ENCODE data around the gene MKRN2.
A peak's percentile ranks its signal among the peaks of the same experiment; 100 is the strongest.

Gene MKRN2

DNA sequence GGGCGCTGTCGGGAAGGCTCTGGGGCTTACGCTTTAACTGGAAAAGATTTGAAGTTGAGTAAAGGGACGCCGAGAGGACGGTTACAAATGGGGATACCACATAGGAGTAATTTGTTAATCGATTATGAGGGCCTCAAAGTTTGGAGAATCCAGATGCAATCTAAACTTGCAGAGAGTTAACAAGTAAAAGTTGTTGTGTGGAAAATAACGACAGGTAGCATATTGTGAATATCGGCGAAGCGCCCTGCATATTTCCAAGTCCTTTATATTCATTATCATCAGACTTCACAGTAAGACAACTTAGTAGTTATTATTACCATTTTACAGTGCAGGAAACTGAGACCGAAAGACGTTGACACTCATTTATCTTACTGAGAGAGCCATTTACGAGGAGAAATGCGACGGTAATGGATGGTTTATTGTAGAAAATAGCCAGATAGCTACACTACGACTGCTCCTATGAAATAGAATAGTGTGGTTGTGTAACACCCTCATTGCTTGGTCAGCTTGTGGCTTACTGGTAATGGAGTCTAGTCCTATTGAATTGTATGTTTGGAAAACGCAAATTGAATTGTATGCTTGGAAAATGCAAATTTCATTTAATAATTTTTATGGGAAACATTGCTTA, 700 bp downstream of the MKRN2 start:
- no peak for DNase-seq

DNA sequence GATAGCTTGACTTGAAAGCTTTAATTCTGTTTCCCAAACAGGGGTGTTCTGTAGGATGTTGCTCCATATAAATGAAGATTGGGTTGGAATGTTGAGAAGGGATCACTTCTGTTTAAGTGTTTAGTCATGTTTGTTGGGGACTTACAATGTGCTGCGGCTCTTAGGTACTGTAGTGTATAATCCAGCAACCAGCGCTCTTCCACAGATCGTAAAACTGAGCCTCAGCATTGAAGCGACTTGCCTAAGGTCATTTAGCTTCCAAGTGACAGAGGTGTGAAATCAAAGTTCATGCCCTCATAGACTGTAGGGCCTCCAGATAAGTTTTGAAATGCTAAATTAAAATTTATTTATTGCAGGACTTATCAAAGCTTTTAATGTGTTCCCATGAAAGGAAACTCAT, 1.8 kb downstream of the MKRN2 start:
- DNase-seq, result no peak

DNA sequence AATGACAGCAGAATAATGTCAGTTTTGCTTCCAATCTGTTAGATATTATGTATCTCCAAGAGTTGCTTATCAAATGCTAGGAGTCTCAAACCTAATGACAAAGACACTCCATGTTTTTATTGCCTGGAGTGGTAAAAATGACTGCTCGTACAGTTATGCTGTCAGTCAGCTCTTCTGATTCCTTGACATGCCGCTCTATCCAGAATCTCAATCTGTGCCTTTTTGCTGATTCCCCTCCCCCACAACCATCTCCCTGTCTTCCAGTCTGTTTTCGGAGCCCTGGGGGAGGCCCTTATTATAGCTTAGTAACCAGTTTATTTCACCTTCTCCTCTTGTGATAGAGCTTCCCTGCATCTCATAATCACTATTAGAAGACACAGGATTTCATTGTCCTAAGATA, 2.6 kb downstream of the MKRN2 start:
- DNase-seq, result no peak

DNA sequence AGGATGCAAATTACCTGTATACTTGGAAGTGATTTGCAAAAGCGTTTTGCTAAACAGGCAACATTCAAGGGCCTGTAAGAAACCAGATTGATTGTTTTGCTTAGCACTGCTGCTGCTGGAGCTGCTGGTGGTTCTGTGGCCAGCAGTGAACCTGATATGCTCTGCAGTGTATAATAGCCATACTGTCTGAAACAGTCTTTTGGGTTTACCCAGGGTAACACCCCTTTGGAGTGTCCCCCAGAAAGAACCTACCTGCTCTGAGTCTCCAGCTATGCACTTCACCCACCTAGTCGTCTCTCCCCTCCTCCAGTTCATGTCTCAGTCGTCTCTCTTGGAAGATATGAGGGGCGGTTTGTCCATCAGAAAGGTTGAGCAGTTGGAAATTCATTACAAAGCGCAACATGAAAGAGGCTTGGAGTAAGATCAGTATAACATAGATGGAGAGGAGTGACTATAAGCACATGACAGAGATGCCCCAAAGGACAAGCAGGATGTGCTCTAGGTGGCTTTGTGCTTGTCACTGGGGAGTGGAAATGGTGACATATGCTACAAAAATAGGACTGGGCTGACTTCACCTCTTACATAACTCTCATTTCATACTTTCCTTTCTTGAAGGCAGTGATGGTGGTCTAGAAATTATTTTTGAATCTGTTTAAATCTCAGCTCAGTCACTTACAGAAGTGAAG, 3.8 kb downstream of the MKRN2 start:
- no peak for DNase-seq

DNA sequence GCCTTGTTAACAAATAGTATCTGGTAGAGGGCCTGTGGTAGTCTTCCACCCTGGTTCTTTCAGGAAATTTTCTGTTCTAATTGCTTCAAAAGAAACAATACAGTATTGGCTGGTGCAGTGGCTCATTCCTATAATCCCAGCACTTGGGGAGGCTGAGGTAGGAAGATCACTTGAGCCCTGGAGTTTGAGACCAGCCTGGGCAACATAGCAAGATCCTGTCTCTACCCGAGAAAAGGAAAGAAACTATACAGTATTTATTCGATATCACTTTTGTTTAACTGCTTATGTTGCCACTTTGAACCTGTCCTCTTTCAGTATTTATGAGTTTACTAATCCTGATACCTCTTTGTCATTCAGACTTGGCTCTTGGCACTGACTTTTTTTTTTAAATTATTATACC, 4.5 kb downstream of the MKRN2 start:
- no peak for DNase-seq

DNA sequence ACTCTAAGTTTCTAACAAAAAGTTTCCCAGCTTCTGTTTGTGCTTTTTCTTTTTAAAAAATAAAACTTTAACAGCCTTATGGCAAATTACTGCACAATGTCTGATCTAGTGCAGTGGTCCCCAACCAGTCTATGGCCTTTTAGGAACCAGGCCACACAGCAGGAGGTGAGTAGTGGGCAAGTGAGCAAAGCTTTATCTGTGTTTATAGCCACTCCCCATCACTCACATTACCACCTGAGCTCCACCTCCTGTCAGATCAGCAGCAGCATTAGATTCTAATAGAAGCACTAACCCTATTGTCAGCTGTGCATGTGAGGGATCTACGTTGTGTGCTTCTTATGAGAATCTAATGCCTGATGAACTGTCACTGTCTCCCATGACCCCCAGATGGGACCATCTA, 5.6 kb downstream of the MKRN2 start:
- DNase-seq, result no peak

DNA sequence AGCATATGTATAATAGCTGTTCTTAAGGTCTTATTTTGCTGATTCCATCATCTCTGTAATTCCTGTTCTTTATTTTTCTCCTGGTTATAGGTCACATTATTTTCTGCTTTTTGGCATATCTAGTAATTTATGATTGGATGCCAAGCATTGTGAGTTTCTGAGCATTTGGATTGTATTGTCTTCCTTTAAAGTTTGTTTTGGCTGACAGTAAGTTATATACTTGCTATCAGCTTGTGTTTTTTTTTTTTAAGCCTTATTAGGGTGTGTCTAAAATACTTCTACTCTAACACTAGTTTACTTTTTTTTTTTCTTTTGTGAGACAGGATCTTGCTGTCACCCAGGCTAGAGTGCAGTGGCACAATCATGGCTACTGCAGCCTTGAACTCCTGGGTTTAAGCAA, 10.1 kb downstream of the MKRN2 start:
- no peak for DNase-seq

DNA sequence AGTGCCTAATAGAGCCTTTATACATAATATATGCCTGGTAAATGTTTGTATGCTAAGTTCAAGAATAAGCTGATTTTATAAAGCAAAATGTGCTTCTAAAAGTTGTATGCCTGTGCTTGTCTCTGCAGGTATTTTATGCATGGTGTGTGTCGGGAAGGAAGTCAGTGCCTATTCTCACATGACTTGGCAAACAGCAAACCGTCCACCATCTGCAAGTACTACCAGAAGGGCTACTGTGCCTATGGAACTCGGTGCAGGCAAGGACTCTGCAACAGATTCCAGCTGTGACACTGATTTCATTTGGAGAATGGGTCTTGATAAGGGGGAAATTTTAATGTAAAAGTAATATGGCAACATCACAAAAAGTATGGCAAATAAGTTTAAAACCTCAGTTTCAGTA, 11.9 kb downstream of the MKRN2 start:
- no peak for DNase-seq

DNA sequence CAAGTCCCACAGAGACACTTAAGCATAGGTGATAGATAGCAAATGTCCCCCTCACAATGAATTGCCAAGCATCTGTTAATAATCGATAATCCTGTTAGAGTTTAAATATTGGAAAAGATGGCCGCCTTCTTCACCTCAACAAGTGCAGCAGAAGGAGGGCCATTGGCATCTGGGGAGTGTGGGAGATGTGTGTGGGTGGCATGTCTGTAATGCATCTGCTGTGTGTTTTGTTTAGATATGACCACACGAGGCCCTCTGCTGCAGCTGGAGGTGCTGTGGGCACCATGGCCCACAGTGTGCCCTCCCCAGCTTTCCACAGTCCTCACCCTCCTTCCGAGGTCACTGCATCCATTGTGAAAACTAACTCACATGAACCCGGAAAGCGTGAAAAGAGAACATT, 12.9 kb downstream of the MKRN2 start:
- DNase-seq, result no peak

DNA sequence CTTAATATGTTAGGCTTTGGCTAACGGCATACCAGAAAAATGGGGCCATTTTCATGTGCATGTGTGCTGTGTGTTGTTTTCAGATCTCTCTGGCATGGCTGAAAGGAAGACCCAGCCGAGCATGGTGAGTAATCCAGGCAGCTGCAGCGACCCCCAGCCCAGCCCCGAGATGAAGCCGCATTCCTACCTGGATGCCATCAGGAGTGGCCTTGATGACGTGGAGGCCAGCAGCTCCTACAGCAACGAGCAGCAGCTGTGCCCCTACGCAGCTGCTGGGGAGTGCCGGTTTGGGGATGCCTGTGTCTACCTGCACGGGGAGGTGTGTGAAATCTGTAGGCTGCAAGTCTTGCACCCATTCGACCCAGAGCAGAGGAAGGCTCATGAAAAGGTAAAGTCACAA, 15.1 kb downstream of the MKRN2 start:
- DNase-seq, result peak; percentile 83

DNA sequence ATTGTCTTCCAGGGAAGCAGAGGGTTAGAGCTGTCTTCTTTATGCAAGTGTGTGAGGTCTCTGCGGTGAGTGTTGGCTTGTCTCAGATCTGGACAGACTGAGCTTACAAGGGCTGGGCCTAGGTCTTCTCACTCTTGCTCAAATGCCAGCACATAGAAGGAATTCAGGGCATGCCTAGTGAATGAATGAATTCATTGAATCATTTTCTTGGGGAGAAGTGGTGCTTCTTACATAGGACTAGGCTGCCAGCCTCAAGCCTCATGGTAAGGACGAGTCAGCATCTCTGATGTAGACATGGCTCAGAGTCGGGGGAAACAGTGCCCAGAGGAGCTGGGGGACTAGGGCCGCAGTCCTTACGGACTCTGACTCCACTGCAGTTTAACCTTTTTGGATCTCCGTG, 17.2 kb downstream of the MKRN2 start:
- no peak for DNase-seq

DNA sequence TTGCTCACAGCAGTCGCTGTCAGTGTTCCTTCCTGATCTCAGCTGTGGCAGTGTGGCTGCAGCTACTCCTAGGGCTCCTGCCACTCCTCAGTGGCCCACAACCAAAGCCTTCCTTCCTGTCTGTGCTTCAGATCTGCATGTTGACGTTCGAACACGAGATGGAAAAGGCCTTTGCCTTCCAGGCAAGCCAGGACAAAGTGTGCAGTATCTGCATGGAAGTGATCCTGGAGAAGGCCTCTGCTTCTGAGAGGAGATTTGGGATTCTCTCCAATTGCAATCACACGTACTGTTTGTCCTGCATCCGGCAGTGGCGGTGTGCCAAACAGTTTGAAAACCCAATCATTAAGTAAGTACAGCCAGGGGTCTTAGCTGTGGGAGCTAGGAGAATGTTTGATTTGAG, 17.8 kb downstream of the MKRN2 start:
- DNase-seq, result no peak

DNA sequence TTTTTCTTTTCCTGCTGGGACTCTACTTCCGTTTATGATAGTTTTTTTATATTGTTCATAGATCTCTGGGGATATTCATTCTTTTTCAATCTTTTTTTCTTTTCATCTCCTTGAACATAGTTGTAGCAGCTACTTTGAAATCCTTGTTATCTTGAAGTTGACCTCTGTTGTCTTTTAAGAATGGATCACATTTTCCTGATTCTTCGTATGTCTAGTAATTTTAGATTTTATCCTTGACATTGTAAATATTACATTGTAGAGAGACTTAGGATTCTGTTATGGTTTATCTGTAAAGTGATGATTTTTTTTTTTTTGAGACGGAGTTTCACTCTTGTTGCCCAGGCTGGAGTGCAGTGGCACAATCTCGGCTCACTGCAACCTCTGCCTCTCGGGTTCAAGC, 20.5 kb downstream of the MKRN2 start:
- DNase-seq, result no peak

DNA sequence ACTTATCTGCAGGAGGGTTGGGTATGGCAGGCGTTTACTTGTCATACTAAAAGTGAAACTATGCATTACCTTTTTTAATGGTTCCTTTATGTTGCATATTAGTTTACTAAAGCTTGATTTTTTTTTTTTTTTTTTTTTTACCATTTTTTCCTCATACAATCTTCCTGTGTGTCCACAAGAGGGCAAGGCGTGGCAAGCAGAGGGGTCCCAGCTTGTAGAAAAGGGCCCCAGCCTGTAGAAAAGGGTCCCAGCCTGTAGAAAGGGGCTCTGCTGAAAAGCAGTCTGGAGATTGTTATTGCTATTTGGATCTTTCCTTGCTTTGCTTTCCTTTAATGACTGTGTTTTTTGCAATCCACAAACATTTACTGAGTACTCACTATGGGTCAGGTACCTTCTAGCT, 21.9 kb downstream of the MKRN2 start:
- no peak for DNase-seq

DNA sequence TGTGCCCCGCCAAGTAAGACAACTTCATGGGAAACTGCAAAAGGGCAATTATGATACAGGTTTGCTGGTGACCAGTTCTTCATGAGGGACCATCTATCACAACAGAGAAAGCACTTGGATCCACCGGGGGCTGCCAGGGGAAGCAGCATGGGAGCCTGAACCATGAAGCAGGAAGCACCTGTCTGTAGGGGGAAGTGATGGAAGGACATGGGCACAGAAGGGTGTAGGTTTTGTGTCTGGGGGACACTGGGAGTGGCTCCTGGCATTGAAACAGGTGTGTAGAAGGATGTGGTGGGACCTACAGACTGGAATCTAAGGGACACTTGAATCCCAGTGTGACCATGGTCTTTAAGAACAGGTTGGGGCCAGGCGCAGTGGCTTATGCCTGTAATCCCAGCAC, 22.6 kb downstream of the MKRN2 start:
- no peak for DNase-seq

DNA sequence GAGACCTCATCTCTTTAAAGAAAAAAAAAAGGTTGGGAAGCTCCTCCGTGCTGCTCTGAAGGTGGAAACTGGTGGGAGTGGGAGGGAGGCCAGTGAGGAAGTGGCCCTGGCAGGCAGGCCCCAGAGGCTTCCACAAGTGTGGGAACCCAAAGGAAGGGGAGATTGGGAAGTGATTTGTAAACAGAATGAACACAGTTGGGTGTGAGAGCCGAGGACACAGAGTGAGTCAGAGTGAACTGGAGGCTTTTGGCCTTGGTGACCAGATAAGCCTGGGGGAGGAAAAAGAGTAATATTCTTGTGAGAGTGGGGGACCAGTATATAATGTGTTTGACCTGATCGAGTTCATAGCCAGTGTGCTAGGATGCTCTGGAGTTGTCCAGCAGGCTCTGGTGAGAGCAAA, 23.0 kb downstream of the MKRN2 start:
- no peak for DNase-seq

DNA sequence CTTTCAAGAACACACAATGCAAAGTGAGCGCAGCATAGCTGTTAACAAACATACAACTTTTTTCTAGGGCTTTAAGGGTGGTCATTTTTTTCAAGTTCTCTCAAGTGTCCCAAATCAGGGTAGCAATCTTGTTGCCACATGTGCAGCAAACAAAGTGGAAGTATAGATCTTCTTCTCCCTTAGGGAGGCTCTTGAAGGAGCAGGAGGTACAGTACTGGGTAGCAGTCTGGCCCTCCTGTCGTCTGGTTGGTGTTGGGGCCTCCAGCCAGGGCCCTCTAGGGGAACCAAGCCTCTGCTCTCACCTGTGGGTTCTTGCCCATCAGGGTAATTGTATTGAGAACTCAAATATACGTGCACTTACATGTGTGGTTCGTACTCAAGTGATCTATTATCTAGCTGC, 25.8 kb downstream of the MKRN2 start:
- DNase-seq, result no peak

DNA sequence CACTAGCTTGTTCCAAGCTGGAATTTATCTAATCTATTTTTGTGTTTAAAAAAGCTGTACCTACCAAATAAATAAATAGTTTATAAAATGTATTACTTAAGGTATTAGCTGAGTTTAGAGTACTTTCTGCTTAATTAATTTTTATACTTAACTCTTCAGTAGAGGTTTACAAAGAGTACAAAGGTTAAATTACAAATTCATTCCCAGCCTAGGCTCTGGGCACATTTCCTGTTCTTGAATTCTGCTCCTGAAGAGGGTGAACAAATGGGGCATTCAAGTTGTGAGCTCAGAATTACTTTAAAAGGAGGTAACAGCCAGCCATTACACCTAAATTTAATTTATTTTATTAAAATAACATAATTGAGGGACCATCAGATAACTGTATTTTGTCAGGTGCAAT, 26.4 kb downstream of the MKRN2 start:
- no peak for DNase-seq

DNA sequence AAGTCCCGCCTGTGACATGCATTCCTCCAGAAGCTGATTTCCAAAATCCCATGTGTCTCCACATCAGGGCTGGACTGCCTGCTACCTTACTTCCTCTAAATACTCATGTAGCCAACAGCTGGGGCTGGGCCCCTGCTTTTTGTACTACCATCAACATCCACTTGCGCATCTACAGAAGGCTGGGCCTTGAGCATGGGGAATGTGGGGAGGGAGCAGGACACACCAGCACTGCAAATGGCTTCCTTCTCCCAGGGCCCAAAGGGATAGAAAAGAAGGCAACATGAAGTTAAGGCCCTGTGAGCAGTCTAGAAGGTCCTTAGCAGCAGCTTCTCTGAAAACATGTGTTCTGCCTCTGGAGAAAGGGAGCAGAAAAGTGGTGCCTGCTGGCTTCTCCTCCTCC, 27.2 kb downstream of the MKRN2 start:
- no peak for DNase-seq

DNA sequence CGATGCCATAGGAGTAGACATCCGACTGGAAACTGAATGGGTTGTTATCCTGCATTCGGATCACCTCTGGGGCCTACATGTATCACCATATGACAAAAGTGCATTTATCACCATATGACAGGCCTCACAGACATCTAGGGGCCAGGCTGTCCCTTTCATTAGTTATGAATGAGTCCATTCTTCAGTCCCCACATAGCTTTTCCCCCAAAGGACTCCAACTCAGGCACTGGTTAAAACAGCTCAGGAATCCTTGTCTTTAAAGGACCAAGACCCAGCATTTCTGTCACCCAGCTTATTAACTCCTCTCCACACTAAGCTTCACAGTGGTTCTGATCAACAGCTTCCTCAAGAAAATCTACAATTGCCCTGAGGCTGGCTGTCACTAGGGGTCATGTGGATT, 28.3 kb downstream of the MKRN2 start:
- no peak for DNase-seq

DNA sequence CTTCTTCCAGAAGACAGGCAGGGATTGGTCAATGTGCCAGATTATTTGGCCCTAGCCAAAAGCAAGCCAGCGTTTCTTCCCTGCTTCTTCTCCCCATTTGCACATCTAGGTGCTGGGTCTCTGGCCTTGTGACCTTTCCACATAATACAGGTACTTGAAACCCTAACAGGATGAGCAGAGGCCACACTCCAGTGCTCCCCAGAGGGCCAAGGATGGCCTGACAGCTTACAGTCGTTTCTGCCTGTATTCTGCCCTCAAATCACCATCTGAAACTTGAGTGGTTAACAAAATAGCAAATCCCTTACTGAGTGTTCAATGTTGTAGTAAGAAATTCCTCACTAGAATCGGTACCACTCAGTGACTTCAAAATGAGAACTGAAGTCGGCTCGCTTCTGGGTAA, 29.1 kb downstream of the MKRN2 start:
- DNase-seq, result no peak

DNA sequence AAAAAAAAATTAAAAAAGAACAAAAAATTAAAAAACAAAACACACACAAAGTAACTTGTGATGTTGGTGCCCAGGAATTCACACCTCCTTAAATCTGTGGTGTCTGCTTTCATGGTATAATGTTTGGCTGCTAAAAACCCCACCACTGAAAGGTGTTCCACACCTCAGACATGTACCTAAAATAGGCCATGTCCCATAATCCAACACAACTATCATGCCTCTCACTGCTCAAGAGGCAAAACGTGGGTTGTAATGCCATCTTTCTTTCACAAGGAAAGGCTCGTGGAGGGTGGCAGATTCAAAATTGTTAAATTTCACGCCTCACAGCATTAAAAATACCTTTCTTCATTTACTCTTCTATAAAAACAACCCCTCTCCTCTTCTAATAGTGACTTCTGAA, 29.5 kb downstream of the MKRN2 start:
- no peak for DNase-seq

DNA sequence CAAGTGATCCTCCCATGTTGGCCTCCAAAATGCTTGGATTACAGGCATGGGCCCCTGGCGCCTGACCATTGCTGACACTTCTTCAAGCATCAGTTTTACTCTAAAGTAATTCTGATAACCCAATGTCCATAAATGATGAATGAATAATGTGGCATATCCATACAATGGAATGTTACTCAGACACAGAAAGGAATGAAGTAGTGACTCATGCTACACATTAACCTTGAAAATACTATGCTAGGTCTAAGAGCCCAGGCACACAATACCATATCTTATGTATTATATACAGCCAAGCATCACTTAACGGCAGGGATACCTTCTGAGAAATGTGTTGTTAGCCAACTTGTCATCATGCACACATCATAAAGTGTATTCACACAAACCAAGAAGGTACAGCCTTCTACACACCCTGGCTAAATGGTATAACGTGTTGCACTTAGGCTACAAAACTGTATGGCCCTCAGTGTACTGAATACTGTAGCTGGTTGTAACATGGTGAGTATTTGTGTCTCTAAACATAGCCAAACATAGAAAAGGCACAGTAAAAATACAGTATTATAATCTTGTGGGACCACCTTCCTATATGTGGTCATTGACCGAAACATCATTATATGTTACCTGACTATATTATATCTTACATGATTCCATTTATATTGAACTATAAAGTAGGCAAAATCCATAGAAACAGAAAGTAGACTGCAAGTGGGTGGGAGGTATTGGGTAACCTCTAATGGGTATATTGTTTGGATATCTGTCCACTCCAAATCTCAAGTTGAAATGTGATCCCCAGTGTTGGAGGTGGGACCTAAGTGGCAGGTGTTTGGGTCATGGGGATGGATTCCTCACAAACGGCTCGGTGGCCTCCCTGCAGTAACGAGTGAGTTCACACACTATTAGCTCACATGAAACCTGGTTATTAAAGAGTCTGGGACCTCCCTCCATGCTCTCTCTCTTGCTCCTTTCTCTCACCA, 31.4 kb downstream of the MKRN2 start:
- no peak for DNase-seq

DNA sequence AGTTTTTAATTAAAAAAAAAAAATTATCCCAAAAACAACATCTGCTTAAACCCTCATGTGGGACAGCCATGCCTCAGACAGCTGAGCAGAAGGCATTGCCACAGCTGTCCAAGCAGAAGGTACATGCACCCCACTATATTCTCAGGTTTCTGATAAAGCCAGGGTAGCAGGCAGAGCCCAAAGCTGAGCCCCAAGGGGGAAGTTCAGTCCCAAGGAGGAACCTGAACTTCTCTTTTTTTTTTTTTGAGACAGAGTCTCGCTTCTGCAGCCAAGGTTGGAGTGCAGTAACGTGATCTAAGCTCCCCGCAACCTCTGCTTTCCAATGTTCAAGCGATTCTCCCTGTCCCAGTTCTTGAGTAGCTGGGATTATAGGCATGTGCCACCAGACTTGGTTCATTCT, 33.2 kb downstream of the MKRN2 start:
- DNase-seq, result no peak
